Astrocyte (in vitro differentiated cells and primary cell): ENCODE data around the gene VPS8.

Experiments
- EZH2 ChIP-seq: IDR thresholded peaks from 2 replicates; pipeline ENCODE4 v1.6.1; 2012; ENCODE audit warnings: mild to moderate bottlenecking, low read length, inconsistent platforms; ENCODE audit not compliant: insufficient read depth
- TF ChIP-seq, protein P1 (sequence below): IDR thresholded peaks from 2 replicates; pipeline ENCODE4 v1.5.1; 2011; ENCODE audit warnings: low read depth, mild to moderate bottlenecking, inconsistent platforms, low read length, moderate library complexity; ENCODE audit not compliant: insufficient read depth

DNA sequence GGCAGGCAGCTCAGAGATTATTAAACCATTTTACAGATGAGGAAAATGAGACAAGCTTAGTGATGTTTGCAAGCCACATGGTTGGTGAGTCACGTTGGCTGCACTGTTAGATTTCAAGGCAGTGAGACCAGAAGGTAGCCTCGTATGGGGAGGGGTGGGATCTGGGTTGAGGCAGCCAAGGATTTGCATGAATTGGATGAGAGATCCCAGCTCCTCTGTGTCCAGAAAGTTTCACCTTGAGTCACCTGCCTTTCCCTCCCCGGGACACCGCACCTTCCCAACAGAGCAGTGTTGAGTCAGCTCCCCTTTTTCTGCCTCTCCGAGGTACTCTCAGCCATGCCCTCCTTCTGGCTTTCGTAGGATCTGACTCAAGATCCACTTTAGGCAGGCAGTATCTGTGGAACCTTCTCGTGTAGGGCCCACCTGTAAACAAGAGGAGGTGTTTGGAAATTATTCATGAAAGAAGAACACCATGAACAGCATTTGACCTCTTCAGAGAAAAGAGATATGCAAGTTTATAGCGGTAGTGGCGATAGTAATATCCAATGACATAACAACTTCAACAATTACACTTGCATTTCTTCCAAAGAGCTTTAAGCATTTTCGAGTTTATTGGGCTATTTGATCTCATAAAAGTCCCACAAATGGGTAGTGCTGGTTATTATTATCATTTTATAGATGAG is 46.8 kb upstream of the VPS8 start:
- TF ChIP-seq, protein P1, sequence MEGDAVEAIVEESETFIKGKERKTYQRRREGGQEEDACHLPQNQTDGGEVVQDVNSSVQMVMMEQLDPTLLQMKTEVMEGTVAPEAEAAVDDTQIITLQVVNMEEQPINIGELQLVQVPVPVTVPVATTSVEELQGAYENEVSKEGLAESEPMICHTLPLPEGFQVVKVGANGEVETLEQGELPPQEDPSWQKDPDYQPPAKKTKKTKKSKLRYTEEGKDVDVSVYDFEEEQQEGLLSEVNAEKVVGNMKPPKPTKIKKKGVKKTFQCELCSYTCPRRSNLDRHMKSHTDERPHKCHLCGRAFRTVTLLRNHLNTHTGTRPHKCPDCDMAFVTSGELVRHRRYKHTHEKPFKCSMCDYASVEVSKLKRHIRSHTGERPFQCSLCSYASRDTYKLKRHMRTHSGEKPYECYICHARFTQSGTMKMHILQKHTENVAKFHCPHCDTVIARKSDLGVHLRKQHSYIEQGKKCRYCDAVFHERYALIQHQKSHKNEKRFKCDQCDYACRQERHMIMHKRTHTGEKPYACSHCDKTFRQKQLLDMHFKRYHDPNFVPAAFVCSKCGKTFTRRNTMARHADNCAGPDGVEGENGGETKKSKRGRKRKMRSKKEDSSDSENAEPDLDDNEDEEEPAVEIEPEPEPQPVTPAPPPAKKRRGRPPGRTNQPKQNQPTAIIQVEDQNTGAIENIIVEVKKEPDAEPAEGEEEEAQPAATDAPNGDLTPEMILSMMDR: no peak
- TF ChIP-seq EZH2: no peak
